Measurements from ENCODE around the gene FTCD. TPM values are rescaled to one million over a fixed set of nuclear protein-coding genes. Genes with fewer than 3 reads are reported as not detected.

Gene FTCD
- total RNA-seq, 2 donors from 2014 or later, result 0.24 TPM; not detected in 1

- no peak for DNase-seq (ENCODE audit: low spot score)
- no peak for TF ChIP-seq CTCF (IDR thresholded peaks at IDR 0.05)
- no peak overlapping the region for H3K27ac ChIP-seq
- H3K4me1 ChIP-seq, result no peaks in the 10 kb centered on the region
- no peaks in the 10 kb centered on the region for H3K9me3 ChIP-seq
- no peak overlapping the region for H3K4me3 ChIP-seq
- no peaks in the 10 kb centered on the region for H3K27me3 ChIP-seq
- H3K36me3 ChIP-seq, result peaks cover 90% of the 10 kb centered on the region
Observed at GRCh38 chr21:46121286-46122221, 33.8 kb downstream of the FTCD start.

- Histone ChIP-seq H3K4me3 (no peak overlapping the region), H3K4me1 (no peaks in the 10 kb centered on the region), H3K36me3 (peaks cover 90% of the 10 kb centered on the region), H3K27me3 (no peaks in the 10 kb centered on the region), H3K27ac (no peak overlapping the region), H3K9me3 (no peaks in the 10 kb centered on the region)
- no peak for TF ChIP-seq CTCF (IDR thresholded peaks at IDR 0.05)
- DNase-seq (ENCODE audit: low spot score), result peak; percentile 50
Observed at GRCh38 chr21:46120301-46121285, 34.8 kb downstream of the FTCD start.

DNA sequence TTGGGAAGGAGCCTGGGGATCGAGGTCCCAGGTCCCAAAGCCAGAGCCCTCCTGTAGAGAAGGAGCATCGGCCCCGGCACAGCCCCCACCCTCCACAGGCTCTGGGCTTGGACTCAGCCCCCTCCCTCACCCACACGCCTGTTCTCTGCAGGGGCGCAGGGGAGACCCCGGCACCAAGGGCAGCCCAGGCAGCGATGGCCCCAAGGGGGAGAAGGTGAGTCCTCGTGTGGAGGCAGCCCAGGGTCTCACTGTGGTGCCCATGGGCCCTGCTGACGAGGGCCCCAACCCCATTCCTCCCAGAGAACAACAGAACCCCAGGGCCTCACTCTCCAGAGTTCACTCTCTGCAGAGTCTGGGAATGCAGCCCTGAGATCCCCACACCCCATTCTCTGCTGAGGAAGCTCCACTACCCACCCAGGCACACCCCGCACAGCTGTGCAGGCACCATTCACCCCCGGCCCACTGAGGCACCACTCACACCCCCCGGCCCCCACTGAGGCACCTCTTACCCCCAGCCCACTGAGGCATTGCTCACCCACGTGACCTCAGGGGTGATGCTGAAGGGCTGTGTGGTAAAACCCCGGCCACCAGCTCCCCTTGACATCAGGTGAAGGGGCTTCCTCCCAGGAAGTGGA lies 35.6 kb downstream of the FTCD start:
- DNase-seq (ENCODE audit: low spot score), result no peak
- peaks cover 90% of the 10 kb centered on the region for H3K36me3 ChIP-seq
- H3K9me3 ChIP-seq, result peaks cover 0 to 4% of the 10 kb centered on the region in 2 donors
- no peaks in the 10 kb centered on the region for H3K4me1 ChIP-seq
- H3K27ac ChIP-seq, result no peak overlapping the region
- no peak overlapping the region for H3K4me3 ChIP-seq
- no peaks in the 10 kb centered on the region for H3K27me3 ChIP-seq
- TF ChIP-seq CTCF (IDR thresholded peaks at IDR 0.05), result no peak

- no peak overlapping the region for H3K27ac ChIP-seq
Observed at GRCh38 chr21:46119144-46119636, 36.2 kb downstream of the FTCD start.

More at GRCh38 chr21:46119144-46119636, 36.2 kb downstream of the FTCD start:
- H3K9me3 ChIP-seq, result peaks cover 0 to 6% of the 10 kb centered on the region in 2 donors
- H3K4me1 ChIP-seq, result no peaks in the 10 kb centered on the region
- no peak for DNase-seq (ENCODE audit: low spot score)
- peaks cover 91% of the 10 kb centered on the region for H3K36me3 ChIP-seq
- TF ChIP-seq CTCF (IDR thresholded peaks at IDR 0.05), result no peak
- no peaks in the 10 kb centered on the region for H3K27me3 ChIP-seq
- H3K4me3 ChIP-seq, result no peak overlapping the region

All from right atrium auricular region (tissue), 2 donors.